Muscle of arm (tissue), 14 donors: ENCODE results near the gene MAGEB16. TPM values are rescaled to one million over a fixed set of nuclear protein-coding genes. Genes with fewer than 3 reads are reported as not detected.
A peak's percentile ranks its signal among the peaks of the same experiment; 100 is the strongest.

ENCODE experiments used
- DNase-seq: peaks from one replicate; pipeline ENCODE4 v3.0.0-alpha.2; 2013
- long read RNA-seq, 11 donors: transcript quantifications; one replicate each; lab custom pipeline, GENCODE V29; 2026
- polyA plus RNA-seq, 12 donors: library from polyadenylated mRNA; unstranded; fragments of 120-200 nt; gene quantifications; one replicate each; pipeline ENCODE4 v1.2.1, GENCODE V29; 2013; ENCODE audit not compliant: insufficient read length in 12 of 12

MAGEB16 gene
- not detected for polyA plus RNA-seq
- long read RNA-seq, donor 1, result 0 reads
- long read RNA-seq, donor 2, result 0 reads
- long read RNA-seq, donor 3, result 0 reads
- long read RNA-seq, donor 4, result 0 reads
- long read RNA-seq, donor 5, result 0 reads
- long read RNA-seq, donor 6, result 0 reads
- long read RNA-seq, donor 7, result 0 reads
- long read RNA-seq, donor 8, result 0 reads
- long read RNA-seq, donor 9, result 0 reads
- long read RNA-seq, donor 10, result 0 reads
- long read RNA-seq, donor 11, result 0 reads

DNA sequence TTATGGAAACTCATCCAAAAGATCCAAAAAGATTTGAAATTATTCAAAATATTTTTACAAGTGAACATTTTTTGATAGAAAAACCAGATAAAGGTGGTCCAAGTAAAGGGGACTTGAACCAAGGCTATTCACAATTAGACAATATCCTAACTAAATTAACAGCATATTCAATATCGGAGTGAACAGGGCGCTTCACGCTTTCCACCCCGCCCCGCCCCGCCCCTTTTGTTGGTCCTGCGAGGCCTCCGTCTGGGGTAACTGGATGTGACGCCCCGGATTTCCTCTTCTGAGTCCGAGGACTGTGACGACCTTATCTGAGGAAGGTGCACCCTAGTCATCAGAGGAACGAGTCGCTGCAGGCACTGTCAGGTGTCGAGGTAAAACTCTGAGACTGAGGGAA, at the start of gene MAGEB16:
Gene MAGEB16, plus strand, starts transcription at position 301 of the 400 bp plus-strand sequence. CDS start 3,855 bp downstream, outside the sequence.
- no peak for DNase-seq

DNA sequence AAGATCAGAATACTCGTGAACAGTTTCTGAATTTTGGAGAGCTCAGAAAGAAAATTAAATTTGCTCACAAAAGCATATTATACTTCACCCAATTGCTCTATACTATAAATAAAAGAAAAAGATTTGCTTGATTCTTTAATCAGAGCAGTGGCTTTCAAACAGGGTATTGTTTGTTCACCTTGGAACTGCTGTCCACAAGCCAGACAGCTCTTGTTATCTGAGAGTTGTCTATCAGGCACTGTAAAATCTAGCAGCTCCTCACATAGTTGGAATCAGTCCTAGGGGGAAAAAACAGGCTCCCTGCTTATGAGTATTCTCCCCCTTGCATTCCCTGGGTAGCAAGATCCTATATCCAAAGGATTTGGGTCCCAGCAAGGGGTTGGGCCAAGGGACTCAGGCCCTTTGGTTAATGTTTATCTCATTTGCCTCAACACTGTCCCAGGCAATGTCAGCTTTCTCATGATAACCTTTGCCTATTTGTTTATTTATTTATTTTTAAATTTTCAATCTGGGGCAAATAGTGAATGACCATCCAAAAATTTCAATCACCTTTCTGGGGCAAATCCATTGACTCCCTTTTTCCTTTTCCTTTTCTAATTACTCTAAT, 24.1 kb upstream of the MAGEB16 start:
- DNase-seq, result no peak

DNA sequence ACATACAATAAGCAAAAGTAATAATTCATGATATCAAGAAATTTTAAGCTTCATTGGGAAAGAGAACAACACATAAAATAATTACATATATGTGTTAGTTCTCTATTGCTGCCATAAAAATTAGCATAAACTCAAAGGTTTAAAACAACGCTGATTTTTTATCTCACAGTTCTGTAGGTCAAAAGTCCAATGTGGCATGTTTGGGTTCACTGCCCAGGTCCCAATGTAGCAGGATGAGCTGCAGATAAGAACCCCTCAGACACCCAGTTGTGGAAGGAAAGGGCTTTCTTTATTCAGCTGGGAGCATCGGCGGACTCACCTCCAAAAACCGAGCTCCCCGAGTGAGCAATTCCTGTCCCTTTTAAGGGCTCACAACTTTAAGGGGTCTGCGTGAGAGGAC, 13.1 kb upstream of the MAGEB16 start:
- no peak for DNase-seq

DNA sequence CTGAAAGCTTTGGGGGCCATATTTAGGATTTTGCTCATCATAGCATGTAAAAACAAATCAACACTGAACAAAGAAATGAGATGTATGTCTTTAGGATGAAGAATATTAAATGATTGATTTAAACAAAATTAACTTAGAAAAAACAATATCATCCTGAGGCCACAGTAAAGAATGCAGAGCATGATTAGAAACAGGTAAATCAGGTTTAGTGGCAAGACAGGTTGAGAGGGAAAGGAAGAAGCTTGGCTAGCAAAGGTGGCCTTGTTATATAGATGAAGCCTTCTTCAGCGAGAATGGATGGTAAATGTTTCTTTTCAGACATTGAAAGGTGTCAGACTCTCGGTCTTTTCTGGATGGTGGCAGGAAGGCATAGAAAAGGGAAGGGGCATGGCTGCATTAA, 11.9 kb upstream of the MAGEB16 start:
- no peak for DNase-seq

DNA sequence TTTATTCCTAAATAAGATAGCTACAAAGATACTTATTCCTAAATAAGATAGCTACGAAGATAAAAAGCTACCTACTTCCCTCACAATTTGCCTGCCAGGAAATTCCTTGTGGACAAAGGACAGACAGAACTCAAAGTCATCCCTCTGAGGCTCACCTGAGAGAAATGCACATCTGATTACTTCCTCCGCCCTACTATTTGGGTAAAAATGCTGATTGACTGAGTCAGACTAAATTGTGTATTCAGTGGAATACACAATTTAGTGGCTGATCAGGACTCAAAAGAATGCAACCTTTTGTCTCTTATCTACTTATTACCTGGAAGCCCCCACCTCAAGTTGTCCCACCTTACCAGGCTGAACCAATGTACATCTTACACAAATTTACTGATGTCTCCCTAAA, 10.3 kb upstream of the MAGEB16 start:
- DNase-seq, result no peak

DNA sequence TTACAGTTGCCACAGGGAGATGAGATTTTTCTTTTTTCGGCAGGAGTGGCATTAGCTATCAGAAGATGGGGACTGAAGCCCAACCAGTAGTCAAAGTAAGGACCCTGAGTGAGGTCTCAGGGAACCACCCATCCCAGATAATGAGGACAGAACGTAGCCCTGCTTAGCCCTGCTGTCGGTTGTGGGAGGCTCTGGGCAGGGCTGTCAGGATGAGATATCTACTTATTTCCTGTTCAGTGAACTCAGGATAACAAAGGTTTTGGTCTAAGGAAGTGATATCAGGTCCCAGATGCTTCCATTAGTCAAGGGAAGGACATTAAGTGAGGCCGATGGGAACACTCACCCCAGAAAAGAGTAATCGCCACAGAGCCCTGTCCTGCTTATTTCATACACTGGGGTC, 2.3 kb downstream of the MAGEB16 start:
- DNase-seq, result no peak

DNA sequence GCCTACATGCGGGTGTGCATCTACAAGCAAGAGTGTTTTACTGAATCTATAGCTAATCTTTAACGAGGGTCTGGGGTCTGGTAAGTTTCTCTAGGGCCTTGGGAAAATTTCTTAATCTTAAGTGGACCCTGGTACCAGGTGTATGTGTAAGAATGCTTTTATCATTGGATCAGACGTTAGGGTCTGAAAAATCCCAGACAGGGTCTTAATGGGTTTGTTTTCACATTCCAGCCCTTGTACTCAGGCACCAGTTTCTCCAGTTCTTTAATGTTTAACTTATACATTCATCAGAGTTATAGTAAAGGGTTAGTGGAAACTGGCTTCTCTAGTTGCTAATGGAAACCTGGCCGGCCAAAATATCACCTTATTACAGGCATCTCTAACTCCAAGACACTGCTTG, 11.6 kb downstream of the MAGEB16 start:
- no peak for DNase-seq

DNA sequence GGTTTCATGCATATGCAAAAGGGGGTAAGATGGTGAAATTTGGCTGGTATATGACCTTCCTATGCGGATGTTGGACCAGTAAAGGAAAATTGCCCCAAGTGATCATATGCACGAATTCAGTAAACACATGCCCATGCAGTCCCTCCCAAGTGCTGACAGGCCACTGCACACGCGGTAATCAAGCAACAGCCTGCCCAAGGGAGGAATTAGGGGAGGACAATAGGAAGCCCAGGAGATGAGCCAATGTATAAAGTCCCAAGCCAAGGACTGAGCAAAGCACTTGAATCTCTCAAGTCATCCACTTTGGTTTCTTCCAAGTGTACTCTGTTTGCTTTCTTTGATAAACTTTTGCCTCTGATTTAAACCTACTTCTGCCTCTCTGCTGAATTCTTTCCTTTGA, 21.1 kb downstream of the MAGEB16 start:
- DNase-seq, result no peak

- no peak for DNase-seq
Measured at GRCh38 chrX:35826503-35826902, 28.4 kb downstream of the MAGEB16 start.

DNA sequence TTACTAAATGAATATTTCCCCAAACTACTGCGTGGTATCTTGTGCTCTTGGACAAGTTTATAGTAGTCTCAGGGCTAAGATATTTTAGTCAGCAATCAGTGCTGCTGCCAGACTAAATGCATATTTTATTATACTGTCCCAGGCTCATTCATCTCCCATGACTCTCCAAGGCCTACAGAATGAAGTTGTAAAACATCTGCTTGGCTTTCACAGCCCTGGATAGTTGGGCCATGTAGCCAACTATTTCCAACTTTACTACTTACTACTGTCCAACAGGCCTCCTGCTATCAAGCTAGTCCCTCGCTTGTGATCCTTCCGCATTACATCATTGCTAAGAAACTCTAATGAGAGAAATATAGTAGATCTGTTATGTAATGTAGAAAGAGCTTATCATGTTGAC, 31.4 kb downstream of the MAGEB16 start:
- DNase-seq, result peak; percentile 43

GRCh38 chrX:35841872-35842271, 43.7 kb downstream of the MAGEB16 start:
- no peak for DNase-seq

DNA sequence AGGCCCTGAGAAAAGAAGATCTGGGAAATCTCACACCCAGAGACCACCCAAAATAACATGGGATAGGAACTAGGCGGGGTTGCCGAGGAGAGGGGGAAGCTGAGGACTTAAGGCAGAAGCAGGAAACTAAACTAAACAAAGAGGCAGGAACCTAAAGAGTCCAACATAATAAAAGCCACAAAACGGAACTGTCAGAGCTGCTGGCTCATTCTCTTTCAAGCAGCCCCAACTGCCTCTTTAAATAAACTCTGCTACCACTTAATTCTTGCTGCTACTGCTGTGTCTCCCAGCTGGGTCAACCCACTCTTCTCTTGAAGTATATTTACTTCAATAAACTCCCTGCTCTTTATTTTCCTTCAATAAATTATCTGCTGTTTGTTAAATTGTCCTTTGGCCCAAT, 44.5 kb downstream of the MAGEB16 start:
- DNase-seq, result no peak

- no peak for DNase-seq
Measured at GRCh38 chrX:35847736-35848135, 49.6 kb downstream of the MAGEB16 start.

Other genes with a start within 250 kb of the MAGEB16 start
- under 1 TPM in 5 of 12 donors, not detected in 7; 0.03 to 0.35 (median 0.03) TPM for gene CFAP47, start 121.4 kb downstream of the MAGEB16 start, polyA plus RNA-seq